ENCODE results near the gene LARGE1.
A peak's percentile ranks its signal among the peaks of the same experiment; 100 is the strongest.

Gene LARGE1

GRCh38 chr22:33920197-33920540 is at the start of gene LARGE1:
Gene LARGE1 (minus strand): TSS chr22:33920476.
- peak in 1 of 2 experiments; percentile 42 for DNase-seq

DNA sequence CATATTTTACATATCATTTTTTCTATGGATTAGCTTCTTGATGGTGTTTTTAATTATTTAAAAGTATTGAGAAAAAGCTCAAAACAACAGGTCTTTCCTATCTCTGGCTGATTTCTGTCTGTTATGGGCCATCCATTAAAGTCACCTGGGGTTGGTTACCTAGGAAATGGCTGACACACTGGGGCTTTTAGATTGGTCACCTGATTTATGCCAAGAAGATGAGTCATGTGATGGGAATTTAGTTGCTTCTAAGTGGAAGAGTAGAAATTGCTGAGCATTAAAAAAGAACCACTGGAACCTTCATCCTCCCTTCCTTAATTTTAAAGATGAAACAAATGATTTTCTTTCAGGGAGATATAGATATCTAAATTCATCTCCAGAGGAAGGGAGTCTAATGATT is 48.8 kb upstream of the LARGE1 start:
- no peak for DNase-seq

DNA sequence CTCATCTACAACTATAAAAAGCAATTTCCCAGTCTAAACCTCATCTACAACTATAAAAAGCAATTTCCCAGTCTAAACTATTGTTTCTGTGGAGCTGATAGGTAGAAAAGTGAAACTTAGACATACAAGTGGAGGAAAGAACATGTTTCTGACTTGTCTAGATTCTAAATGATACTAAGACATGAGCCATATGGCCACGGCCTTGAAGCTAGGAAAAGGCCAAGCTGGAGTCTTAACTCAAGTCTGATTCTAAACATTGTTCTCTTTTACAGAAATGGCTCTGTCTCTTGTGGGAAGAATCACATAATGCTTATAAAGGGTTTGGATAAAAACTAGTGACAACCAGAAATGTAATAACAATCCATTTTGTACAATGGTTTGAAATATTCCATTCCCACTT is 43.8 kb upstream of the LARGE1 start:
- no peak for DNase-seq

GRCh38 chr22:33962409-33962808 is 42.1 kb upstream of the LARGE1 start:
- DNase-seq, result no peak

- DNase-seq, result no peak
These were observed 38.5 kb upstream of the LARGE1 start for GRCh38 chr22:33958741-33959140.

DNA sequence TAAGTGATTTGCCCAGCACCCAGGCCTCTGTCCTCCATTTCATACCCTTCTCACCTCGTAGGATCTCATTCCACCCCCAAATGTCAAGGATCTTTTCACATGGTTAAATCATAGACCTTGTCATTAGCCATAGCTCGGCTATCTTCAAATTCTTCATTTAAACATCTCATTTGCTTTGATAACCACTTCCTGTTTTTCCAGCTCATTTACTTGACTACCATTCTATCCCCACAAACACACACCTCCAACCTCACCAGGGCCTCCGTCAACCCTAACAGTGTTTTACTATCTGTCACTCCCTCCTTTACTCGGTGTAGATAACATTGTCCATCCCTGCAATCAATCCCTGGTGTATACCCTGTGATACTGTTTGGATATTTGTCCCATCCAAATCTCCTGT is 36.8 kb upstream of the LARGE1 start:
- DNase-seq, result no peak

- no peak for DNase-seq
These were observed 32.5 kb upstream of the LARGE1 start for GRCh38 chr22:33952776-33953175.

- DNase-seq, result no peak
These were observed 20.5 kb upstream of the LARGE1 start for GRCh38 chr22:33940741-33941140.

GRCh38 chr22:33932997-33933396 is 12.7 kb upstream of the LARGE1 start:
- DNase-seq, result no peak

- DNase-seq, result no peak
These were observed 11.1 kb upstream of the LARGE1 start for GRCh38 chr22:33931406-33931805.

- DNase-seq, result no peak
These were observed 7.5 kb upstream of the LARGE1 start for GRCh38 chr22:33927752-33928151.

DNA sequence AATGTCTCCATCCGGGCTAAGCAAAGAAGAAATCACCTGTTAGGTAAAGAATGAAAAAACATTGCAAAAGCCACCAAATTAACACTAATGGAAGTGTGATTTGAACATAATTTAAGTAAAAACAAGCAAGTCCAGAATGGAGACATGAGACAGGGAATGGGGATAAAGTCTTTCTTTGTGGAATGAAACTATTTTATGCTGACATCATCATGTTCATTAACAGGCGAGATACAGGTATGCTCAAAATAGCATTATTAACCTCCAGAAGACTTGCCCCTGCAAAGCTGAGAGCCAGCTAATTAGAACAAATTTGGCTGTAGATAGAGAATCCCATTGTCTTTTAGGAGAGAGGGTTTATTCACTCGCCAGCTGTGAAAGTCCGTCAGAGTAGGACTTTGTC is 4.9 kb upstream of the LARGE1 start:
- no peak for DNase-seq

- peak; percentile 68 to 84 for DNase-seq
These were observed 3.5 kb upstream of the LARGE1 start for GRCh38 chr22:33923660-33924246.

DNA sequence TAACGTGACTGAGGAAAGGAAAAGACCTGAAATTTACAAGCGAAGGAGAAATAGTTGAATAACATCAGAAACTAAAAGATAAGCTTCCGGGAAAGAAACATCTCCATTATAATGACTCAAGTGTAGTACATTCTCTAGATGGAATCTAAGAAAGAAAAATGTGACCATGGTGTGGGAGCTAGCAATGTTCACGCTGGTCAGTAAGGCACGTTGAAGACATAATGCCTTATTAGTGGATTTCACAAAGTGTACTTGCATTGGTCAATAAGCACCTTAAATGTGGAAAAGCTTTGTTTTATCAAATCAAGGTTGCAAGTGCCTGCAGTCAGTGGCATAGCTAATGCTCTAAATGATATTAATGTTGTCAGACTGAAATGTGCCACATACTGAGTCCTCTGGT is 2.8 kb upstream of the LARGE1 start:
- no peak for DNase-seq

- DNase-seq, result peak; percentile 15 to 45
These were observed 2.0 kb upstream of the LARGE1 start for GRCh38 chr22:33922349-33922681.

DNA sequence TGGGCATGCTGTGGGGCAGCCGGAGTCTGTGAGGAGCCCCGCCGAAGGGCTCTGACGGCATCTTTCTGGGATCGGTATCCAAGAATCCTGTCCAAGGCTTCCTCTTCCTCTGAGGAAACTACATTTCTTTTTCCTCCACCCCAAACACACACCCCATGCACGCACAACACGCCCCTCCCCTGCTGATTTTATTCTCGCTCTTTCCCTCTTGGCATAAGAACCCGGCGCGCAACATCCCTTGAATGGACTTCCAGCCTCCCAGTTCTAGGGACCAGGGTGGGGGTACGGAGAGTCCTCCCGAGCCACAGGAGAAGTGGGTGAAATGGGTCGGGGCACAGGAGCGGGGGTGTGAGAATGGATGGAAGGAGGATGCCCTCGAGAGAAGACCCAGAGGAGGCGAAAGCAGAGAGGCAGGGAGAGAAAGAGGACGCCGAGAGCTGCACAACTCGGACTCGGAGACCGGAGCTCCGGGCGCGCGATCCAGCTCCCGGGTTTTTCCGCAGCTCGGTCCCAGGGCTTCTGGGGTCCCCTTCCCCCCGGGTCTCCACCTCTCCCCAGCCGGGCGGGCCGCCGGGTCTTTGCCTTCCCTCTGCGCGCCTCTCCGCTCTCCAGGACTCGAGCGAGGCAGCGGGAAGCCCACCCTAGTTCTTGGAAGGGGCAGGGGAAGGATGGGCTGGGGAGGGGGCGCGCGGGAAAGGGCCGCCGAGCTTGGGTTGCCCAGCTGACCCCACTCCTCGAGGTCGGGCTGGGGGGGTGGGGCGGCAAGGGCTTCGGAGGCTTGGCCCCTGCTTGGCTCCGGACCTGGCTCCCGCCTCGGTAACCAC is 1.5 kb upstream of the LARGE1 start:
- DNase-seq, result peak; percentile 43 to 76

- peak; percentile 83 to 96 for DNase-seq
These were observed 750 bp upstream of the LARGE1 start for GRCh38 chr22:33920927-33921524.

- DNase-seq, result peak in 1 of 2 experiments; percentile 58
These were observed 682 bp downstream of the LARGE1 start for GRCh38 chr22:33919391-33920196.

GRCh38 chr22:33918676-33919365 is 1.5 kb downstream of the LARGE1 start:
- no peak for DNase-seq

DNA sequence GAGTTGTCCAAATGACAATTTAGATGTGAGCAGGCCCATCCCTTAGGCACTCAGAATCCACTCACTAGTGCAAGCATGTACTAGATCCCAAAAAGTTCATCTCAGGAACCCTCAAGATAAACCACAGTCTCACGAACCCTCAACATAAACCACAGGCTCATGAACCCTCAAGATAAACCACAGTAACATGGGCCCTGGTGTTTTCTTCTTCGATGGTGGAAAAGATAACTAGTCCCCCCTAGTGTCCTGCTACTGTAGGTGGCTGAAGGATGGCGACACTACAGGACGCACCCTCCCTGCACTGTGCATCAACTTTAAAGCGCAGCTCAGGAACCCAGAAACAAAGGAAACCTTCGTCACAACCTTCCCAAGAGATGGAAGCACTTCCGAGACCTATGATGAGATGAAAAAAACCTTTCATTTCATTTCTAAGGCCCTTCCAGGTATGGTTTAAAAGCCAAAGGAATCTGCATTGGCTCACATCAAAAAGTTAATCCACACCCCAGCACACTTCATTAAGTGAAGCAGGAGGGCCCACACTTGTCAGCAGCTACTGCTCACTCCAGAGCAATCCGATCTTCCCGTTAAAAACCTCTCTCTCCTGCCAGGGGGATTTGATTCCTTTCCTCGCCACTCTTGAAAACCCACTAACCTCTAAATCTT is 2.4 kb downstream of the LARGE1 start:
- DNase-seq, result peak in 1 of 2 experiments; percentile 47

- DNase-seq, result no peak
These were observed 5.6 kb downstream of the LARGE1 start for GRCh38 chr22:33914699-33915098.

- no peak for DNase-seq
These were observed 6.1 kb downstream of the LARGE1 start for GRCh38 chr22:33914131-33914530.

Measured in NCI-H526 (cell line).